GM12874 (cell line): ENCODE data around the gene SORCS2.

Source experiments
- TF ChIP-seq, protein P1 (sequence below): IDR thresholded peaks from 2 replicates; pipeline ENCODE4 v1.5.1; 2011; ENCODE audit warnings: low read depth, mild to moderate bottlenecking, control low read depth, low read length, moderate library complexity; ENCODE audit not compliant: insufficient read depth

The SORCS2 gene

DNA sequence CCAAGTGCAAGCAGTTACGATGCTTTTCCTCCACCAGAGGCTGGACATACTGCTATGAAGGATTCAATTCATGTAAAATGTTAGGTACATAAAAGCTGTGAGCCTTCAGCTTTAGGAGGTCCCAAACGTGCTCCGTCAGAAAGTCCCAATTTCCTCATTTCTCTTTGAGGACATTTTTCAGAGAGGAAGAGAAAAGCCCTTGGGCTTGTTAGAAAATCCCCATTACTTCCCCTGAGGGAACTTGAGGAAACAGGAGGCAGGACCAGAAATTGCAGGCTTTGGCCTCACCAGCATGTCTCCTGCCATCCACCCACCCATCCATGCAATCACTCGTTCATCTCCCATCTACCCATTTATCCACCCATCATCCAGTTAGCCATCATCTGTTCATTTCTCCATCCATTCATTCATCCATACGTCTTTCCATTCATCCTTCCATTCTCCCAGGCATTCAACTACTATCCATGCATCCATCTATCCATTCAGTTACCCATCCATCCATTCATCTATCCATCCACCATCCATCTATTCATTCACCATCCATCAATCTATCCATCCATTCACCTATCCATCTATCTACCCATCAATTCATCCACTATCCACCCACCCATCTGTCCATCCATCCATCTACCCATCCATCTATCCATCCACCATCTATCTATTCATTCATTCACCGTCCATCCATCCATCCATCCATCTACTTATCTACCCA is 523.8 kb downstream of the SORCS2 start:
- TF ChIP-seq, protein P1, sequence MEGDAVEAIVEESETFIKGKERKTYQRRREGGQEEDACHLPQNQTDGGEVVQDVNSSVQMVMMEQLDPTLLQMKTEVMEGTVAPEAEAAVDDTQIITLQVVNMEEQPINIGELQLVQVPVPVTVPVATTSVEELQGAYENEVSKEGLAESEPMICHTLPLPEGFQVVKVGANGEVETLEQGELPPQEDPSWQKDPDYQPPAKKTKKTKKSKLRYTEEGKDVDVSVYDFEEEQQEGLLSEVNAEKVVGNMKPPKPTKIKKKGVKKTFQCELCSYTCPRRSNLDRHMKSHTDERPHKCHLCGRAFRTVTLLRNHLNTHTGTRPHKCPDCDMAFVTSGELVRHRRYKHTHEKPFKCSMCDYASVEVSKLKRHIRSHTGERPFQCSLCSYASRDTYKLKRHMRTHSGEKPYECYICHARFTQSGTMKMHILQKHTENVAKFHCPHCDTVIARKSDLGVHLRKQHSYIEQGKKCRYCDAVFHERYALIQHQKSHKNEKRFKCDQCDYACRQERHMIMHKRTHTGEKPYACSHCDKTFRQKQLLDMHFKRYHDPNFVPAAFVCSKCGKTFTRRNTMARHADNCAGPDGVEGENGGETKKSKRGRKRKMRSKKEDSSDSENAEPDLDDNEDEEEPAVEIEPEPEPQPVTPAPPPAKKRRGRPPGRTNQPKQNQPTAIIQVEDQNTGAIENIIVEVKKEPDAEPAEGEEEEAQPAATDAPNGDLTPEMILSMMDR: no peak

DNA sequence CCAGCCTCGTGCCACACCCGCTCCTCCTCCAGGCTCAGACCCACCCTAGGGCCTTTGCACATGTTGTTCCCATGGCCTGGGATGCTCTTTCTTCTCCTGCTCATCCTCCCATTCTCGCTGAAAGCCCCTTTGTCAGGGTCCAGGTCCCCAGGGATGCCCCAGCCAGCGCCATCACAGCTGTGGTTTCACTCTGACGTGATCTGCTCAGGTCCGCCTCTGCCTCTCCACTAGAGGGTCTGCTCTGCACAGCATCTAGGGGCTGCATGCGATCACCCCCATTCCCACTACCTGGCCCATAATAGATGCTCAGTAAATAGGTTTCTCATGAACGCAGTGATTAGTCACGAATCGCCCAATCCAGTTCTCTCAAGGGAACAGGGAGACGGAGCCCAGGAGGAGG is 524.8 kb downstream of the SORCS2 start:
- TF ChIP-seq, protein P1: no peak

DNA sequence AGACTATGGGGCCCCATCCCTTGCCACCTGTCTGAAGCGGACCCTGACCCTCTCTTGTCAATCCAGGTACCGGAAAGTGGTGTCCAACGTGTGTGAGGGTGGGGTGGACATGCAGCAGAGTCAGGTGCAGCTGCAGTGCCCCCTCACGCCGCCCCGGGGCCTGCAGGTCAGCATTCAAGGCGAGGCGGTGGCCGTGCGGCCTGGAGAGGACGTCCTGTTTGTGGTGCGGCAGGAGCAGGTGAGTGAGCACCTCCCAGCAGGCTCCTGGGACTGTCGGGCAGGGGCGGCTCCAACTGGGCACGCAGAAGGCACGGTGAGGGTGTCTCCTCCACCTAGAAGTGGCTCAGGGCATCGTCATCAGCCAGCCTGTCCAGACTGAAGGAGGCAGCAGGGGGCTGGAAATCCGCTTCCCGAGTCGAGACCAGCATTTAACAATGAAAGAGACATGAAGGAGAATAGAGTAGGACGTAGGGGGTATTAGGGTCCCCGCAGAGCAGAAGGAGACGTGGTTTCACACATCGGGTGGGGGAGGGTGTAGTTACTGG is 525.7 kb downstream of the SORCS2 start:
- TF ChIP-seq, protein P1: no peak

DNA sequence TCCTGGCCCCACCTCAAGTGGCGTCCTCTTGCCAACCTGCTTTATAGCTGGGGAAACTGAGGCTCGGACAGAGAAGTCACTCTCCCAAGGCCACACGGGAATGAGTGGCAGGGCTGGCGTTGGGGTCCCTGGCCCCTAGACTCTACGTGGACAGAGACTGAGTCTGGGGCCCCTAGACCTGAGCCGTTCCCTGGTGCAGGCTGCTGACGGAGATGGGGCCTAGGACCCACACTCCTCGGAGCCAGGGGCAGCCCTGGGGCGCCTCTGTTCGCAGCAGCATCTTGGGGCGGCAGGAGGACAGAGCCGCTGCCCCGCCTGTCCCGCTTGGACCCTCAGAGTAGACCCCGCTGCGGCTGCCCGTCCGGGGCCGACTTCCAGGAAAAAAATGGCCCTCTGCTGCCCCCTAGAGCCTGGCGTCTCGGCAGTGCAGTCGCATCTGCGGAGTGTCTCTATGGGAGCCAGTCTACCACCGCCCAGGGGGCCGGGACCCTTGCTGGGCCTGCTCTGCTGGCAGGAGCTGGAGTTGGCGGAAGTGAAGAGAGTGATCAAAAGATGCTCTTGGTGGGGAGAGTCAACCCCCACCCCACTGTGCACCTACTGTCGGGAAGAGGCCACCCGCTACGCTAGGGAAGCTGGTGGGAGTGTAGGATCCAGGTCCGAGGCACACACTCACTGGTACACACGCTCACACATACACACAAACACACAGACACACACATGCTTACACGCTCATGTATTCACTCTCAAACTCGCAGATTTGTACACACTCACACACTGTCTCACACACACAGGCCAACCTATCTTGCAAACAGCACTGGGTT is 527.2 kb downstream of the SORCS2 start:
- TF ChIP-seq, protein P1: peak; percentile 64

DNA sequence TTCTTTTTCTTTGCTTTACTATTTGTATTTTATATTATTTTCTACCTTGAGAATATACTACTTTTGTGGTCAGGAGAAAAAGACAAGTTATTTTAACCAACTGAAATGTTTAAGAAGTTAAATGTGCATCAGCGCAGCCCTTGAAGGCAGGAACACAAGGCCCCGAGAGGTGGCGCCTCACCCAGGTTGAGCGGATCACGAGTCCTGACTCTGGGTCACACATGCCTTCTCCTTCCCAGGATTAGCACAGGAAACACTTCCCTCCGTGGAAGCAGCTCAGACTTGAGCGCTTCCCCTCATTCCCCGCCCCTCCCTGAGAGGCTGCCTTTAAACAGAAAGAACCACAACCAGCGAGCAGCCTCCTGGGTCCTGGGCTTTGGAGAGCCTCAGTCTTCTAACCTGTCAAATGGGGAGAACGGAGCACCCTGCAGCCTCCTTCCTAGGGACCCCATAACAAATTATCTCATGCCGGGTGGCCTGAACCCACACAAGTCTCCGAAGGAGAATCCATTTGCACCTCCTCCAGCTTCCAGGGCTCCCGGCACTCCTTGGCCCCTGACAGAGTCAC is 529.7 kb downstream of the SORCS2 start:
- TF ChIP-seq, protein P1: peak; percentile 18; the same call in 1 of the 2 replicates

DNA sequence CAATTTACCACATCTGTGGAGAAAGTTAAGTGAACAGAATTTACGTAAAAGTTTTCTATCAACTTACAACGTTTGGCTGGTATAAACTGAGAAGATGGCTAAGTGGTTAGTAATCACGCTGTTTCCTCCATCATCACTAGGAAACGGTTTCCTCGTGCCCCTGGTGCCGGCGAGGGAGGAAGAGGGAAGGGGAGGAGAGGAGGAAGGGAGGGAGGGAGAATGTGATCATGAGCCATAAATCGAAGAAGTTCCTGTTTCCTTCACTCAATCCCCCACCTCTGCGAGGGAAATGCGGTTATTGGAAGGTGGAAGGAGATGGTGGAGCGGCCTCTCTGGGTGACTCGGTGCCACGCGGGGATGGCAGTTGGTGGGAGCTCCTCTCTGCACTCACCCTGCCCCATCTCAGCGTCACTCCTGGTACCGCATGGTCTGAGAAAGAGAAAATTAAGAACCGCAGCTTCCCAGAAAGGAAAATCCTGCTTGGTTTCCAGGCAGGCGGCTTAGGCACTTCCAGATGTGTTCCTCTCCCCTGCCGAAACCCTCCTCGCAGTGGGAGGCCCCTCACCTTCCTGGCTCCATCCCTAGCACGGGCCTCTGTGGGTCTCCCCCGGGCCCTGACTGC is 530.5 kb downstream of the SORCS2 start:
- TF ChIP-seq, protein P1: no peak

DNA sequence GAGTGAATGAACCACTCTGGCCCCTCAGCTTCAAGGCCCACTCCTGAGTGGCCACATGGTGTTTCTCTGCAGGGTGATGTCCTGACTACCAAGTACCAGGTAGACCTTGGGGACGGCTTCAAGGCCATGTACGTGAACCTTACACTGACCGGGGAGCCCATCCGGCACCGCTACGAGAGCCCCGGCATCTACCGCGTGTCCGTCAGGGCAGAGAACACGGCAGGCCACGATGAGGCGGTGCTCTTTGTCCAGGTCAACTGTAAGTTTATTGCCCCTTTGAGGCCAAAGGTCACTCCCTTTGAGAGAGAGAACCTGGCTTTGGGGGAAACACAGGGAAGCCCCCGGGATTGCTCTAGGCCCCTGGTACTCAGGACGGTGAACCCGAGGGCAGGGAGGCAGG is 531.3 kb downstream of the SORCS2 start:
- TF ChIP-seq, protein P1: no peak
